Testis (tissue), 2 donors: Measurements from ENCODE around the gene SEMA3C.

Experiments
- CTCF ChIP-seq, 3 experiments: fragments of 450-650 bp in 2 of 3; fragments of 200-600 bp in 1 of 3; sonication (generic) in 1 of 3; IDR thresholded peaks; one replicate each; pipeline ENCODE4 v1.5.1; 2016 to 2019; ENCODE audit warnings: antibody characterized with exemption in 3 of 3, mild to moderate bottlenecking in 2 of 3, moderate library complexity in 1 of 3
- POLR2A ChIP-seq: fragments of 450-650 bp; IDR thresholded peaks from one replicate; pipeline ENCODE4 v1.6.1; 2017; ENCODE audit warnings: antibody characterized with exemption, mild to moderate bottlenecking, moderate library complexity

DNA sequence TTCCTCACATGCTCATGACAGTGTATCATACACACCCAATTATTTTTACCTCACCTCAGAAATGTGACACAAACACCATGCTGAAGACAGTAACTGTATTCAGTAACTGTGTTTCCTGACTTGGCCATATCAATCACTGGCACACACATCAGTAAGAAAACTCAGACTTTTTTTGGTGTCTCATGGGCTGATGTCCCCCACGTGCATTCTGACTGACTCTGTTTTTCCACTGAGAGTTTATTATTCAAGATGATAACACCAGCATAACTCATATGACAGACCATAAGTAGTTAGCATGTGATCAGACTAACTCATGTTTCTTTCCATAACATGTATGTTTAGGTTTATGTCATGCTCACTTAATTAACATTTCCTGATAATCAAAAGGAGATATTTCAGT lies 155.6 kb downstream of the SEMA3C start:
- TF ChIP-seq CTCF (IDR thresholded peaks at IDR 0.05) (no peak), POLR2A (no peak)
